Activated CD8-positive, alpha-beta memory T cell treated with anti-CD3 and anti-CD28 coated beads for 36 hours (primary cell): ENCODE measurements around the gene TNRC6C. TPM values are rescaled to one million over a fixed set of nuclear protein-coding genes. Genes with fewer than 3 reads are reported as not detected.

Experiments
- CTCF ChIA-PET: fragments of 350-600 bp; sonication (Branson Sonifier 250); formaldehyde crosslinking; loops from one replicate; lab custom pipeline; 2021; ENCODE audit warnings: antibody characterized with exemption; lab: Charles Lee
- POLR2A ChIA-PET: fragments of 350-600 bp; sonication (Branson Sonifier 250); formaldehyde crosslinking; loops from one replicate; lab custom pipeline; 2021; ENCODE audit warnings: antibody characterized with exemption; lab: Charles Lee
- total RNA-seq, 2 experiments: library from RNA; stranded (reverse); gene quantifications; one replicate each; pipeline ENCODE4 v1.2.3, GENCODE V29; 2021

Gene TNRC6C
- total RNA-seq, 2 experiments from 2014 or later, result 17.9 to 21.0 TPM

- POLR2A ChIA-PET, result no interaction called here
- CTCF ChIA-PET, result interaction anchor here (0.5 to 0.8 kb wide), 2 partner anchors 128 to 228 kb away, joined by 3 to 5 read pairs; no protein-coding TSS in a partner anchor
Observed at GRCh38 chr17:78023042-78023441, 64.5 kb downstream of the TNRC6C start.

DNA sequence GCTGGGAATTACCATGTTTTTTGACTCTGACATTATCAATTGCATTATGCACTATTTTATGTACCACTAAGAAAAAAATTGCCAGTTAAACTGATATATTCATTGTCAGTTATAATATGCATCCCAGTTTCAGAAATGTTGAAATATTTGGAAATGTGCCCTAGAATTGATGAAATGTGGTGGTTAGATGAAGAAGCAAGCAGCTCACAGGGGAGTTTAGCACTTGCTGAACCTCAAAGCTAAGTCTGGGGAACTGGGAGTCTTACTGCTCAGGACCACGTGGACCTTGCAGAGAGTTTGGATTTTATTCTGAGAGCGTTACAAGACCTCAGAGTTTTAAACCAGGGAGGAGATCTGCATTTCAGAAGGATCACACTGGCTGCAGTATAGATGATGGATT, 67.9 kb downstream of the TNRC6C start:
- POLR2A ChIA-PET, result no interaction called here
- CTCF ChIA-PET, result interaction anchor here (0.6 kb wide), 1 partner anchor 150 kb away, joined by 3 read pairs; no protein-coding TSS in a partner anchor

GRCh38 chr17:78027121-78027520, 68.6 kb downstream of the TNRC6C start:
- ChIA-PET CTCF (no interaction called here), POLR2A (no interaction called here)

DNA sequence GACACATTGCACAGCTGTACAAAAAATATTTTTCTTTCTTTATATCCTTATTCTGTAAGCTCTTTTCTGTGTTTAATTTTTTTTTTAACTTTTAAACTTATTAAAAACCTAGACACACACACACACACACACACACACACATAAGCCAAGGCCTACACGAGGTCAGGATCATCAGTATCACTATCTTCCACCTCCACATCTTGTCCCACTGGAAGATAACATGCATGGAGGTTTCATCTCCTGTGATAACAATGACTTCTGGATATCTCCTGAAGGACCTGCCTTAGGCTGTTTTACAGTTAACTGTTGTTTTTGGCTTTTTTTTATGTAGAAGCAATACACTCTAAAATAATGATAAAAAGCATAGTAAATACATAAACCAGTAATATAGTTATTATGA, 71.2 kb downstream of the TNRC6C start:
- ChIA-PET POLR2A (no interaction called here), CTCF (interaction anchor here (0.6 to 1.8 kb wide), 2 partner anchors 11 to 1029 kb away, joined by 4 to 5 read pairs; no protein-coding TSS in a partner anchor)

- ChIA-PET POLR2A (interaction anchor here (1.4 kb wide), 1 partner anchor 73 kb away, joined by 3 read pairs; the partner anchor contains the start of gene TNRC6C), CTCF (interaction anchor here (0.5 to 0.8 kb wide), 3 partner anchors 9 to 917 kb away, joined by 3 read pairs; no protein-coding TSS in a partner anchor)
Observed at GRCh38 chr17:78031435-78031834, 72.9 kb downstream of the TNRC6C start.

DNA sequence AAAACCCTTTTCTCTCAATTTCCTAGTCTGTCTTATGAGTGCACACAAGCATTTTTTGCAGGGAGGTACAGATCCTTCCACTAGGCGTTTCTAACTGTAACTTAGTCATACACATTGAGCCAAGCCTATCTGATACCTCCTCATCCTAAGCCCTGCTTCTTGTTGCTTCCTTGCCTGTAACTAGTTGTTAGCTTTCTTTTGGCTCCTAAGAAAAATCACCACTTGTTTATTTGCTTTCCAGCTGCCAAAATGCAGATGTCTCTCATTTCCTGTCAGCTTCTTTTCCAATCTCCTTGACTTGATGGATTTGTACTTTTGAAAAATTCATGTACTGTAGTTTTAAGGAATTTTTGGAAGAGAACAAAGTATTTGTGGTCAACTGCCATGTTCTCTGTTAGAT, 73.7 kb downstream of the TNRC6C start:
- ChIA-PET POLR2A (interaction anchor here (1.4 kb wide), 1 partner anchor 74 kb away, joined by 3 read pairs; the partner anchor contains the start of gene TNRC6C), CTCF (no interaction called here)

DNA sequence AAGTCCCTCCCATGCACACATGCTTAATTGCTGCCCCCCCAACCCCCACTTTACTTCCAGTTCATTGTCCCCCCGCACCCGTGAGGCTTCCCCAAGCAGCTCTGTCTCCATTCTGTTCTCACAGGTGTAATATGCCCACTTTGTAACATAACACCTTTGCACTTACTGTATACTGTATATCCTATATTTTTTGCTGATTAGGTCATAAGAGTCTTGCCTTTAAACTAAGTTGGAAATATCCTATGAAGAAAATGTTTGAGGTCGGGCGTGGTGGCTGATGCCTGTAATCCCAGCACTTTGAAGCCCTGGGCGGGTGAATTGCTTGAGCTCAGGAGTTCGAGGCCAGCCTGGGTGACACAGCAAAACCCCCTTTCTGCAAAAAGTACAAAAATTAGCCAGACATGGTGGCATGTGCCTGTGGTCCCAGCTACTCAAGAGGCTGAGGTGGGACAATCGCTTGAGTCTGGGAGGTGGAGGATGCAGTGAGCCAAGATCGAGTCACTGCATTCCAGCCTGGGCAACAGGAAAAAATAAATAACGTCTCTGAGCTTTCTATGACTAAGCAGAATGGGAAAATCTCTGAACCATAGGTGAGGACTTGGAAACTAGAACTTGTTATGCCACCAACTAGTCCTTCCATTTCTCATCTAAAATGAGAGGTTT, 76.1 kb downstream of the TNRC6C start:
- CTCF ChIA-PET, result interaction anchor here (0.5 to 0.6 kb wide), 2 partner anchors 97 to 559 kb away, joined by 3 read pairs; no protein-coding TSS in a partner anchor

GRCh38 chr17:78037280-78037679, 78.8 kb downstream of the TNRC6C start:
- ChIA-PET POLR2A (no interaction called here), CTCF (no interaction called here)

More for the DNA sequence above, 76.1 kb downstream of the TNRC6C start:
- POLR2A ChIA-PET, result no interaction called here

GRCh38 chr17:78038748-78039288, 80.3 kb downstream of the TNRC6C start:
- POLR2A ChIA-PET, result no interaction called here
- CTCF ChIA-PET, result interaction anchor here (0.7 kb wide), 1 partner anchor 65 kb away, joined by 4 read pairs; no protein-coding TSS in a partner anchor

- ChIA-PET CTCF (no interaction called here), POLR2A (no interaction called here)
Observed at GRCh38 chr17:78039581-78039980, 81.1 kb downstream of the TNRC6C start.

- POLR2A ChIA-PET, result no interaction called here
- CTCF ChIA-PET, result interaction anchor here (1.0 kb wide), 1 partner anchor 9 kb away, joined by 3 read pairs; no protein-coding TSS in a partner anchor
Observed at GRCh38 chr17:78040440-78041385, 82.2 kb downstream of the TNRC6C start.

GRCh38 chr17:78041386-78042179, 83.1 kb downstream of the TNRC6C start:
- ChIA-PET CTCF (interaction anchor here (1.3 kb wide), 1 partner anchor 210 kb away, joined by 3 read pairs; no protein-coding TSS in a partner anchor), POLR2A (no interaction called here)

DNA sequence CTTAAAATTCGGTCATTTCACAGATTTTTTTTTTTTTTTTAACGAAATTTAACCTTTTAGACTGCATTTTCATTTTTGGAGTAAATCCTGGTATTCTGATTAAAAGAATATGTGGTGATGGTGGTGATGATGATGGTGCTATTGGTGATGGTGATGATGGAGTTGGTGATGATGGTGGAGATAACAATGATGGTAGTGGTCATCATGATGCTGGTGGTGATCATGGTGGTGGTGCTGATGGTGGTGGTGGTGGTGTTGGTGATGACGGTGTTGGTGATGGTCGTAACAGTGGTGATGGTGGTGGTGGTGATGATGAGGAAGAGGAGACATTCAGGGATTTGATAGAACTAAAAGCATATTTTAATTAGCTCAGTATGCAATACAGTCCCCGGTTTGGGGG, 84.0 kb downstream of the TNRC6C start:
- ChIA-PET CTCF (interaction anchor here (1.3 kb wide), 1 partner anchor 209 kb away, joined by 3 read pairs; no protein-coding TSS in a partner anchor), POLR2A (no interaction called here)

DNA sequence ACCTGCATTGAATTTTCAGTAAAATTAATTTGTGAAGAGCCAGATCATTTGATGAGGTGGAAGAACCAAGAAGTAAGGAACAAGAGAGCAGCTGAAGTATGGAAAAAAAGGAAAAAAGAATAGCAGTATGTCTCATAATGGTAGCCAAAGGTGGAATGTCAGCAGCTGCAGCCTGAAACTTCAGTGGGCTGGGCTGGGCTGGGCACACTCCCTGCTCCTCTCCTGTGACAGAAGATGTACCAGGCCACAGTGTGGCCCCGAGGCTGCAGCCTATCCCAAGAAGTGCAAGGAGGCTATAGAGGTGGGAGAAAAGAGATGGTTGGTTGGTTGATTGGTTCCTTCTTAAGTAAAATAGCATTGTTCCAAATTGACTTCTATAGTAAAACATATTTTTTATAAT, 84.5 kb downstream of the TNRC6C start:
- CTCF ChIA-PET, result interaction anchor here (1.3 kb wide), 1 partner anchor 208 kb away, joined by 3 read pairs; no protein-coding TSS in a partner anchor

DNA sequence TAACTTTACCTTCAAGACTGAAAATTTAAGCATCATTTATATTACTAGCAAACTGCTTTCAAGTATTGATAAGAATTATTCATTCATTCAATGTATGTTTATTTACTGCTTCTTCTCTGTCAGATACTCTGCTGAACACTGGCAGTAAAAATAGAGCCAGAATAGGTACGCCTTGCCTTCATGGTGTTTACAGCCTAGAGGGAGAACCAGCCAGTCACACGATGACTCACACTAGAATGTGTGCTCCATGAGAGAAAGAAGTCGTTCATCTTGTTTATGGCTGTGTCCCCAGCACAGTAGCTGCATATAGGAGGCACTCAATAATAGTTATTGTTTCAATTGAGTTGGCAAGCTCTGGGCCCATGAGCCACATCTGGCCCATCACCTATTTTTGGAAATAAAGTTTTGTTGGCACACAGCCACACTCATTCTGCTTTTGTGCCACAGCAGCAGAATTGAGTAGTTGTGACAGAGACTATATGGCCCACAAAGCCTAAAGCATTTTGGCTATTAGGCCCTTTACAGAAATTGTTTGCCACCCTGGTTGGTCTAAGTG, 85.9 kb downstream of the TNRC6C start:
- ChIA-PET CTCF (no interaction called here), POLR2A (no interaction called here)

More for the DNA sequence above, 84.5 kb downstream of the TNRC6C start:
- POLR2A ChIA-PET, result no interaction called here

DNA sequence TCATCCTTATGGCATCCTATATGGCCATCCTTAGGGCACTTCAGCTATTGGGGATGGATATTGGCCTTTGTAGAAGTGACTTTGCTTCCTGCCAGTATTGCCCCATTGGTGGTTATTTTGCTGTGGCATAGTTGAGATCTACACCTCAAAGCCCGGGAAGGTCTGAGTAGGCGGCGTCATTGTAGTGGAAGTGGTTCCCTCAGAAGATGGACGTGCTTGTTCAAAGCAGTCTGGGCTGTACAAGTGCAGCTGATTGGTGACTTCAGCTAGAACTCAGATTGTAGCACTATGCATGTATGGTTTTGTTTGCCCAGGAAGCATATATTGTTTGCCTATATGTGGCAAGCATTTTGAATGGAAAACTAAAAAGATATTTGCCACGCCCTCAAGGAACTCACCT, 86.8 kb downstream of the TNRC6C start:
- ChIA-PET CTCF (no interaction called here), POLR2A (no interaction called here)

- CTCF ChIA-PET, result no interaction called here
- POLR2A ChIA-PET, result no interaction called here
Observed at GRCh38 chr17:78046923-78047322, 88.4 kb downstream of the TNRC6C start.
